Brain microvascular endothelial cell (primary cell): ENCODE data around the gene ZNF280A.

Source experiments
- DNase-seq: peaks from one replicate; pipeline ENCODE4 v3.0.0-alpha.2; 2020
- H3K27ac ChIP-seq: fragments of 250-450 bp; sonication (Bioruptor Pico); 2 replicates; pipeline ENCODE4 v1.5.1; 2020; ENCODE audit warnings: mild to moderate bottlenecking, moderate library complexity
- H3K27me3 ChIP-seq: fragments of 250-450 bp; sonication (Bioruptor Pico); replicated peaks from 2 replicates; pipeline ENCODE4 v1.5.1; 2020; ENCODE audit warnings: mild to moderate bottlenecking
- H3K36me3 ChIP-seq: fragments of 250-450 bp; sonication (Bioruptor Pico); replicated peaks from 2 replicates; pipeline ENCODE4 v1.5.1; 2020; ENCODE audit warnings: mild to moderate bottlenecking
- H3K4me3 ChIP-seq: 2 replicates; pipeline ENCODE4 v1.5.1; 2011; ENCODE audit warnings: low read depth, mild to moderate bottlenecking, control low read depth, low read length, moderate library complexity
- CTCF ChIP-seq: IDR thresholded peaks from 2 replicates; pipeline ENCODE4 v1.5.1; 2011; ENCODE audit warnings: low read depth, mild to moderate bottlenecking, moderate library complexity, low read length, control low read depth, inconsistent platforms; ENCODE audit errors: missing control alignments
- in situ Hi-C: cut with HindIII; loops from 2 replicates; pipeline ENCODE4 v1.10.0; 2017; ENCODE audit warnings: low sequenced_read_pairs, low pct_ligation_motif_present

Gene ZNF280A

GRCh38 chr22:22553141-22553540, 33.1 kb upstream of the ZNF280A start:
- TF ChIP-seq CTCF, result no peak

GRCh38 chr22:22552630-22553029, 32.6 kb upstream of the ZNF280A start:
- Histone ChIP-seq H3K27me3 (peaks cover 39% of the 10 kb centered on the region), H3K27ac (no peak overlapping the region), H3K4me3 (no peak overlapping the region), H3K36me3 (no peaks in the 10 kb centered on the region)
- in situ Hi-C loops, result no loop called here
- DNase-seq, result no peak
- TF ChIP-seq CTCF, result no peak

More at GRCh38 chr22:22553141-22553540, 33.1 kb upstream of the ZNF280A start:
- Histone ChIP-seq H3K27ac (no peak overlapping the region), H3K36me3 (no peaks in the 10 kb centered on the region), H3K4me3 (no peak overlapping the region), H3K27me3 (peaks cover 36% of the 10 kb centered on the region)
- DNase-seq, result no peak
- in situ Hi-C loops, result no loop called here

GRCh38 chr22:22550789-22551434, 30.8 kb upstream of the ZNF280A start:
- Histone ChIP-seq H3K27ac (no peak overlapping the region), H3K36me3 (no peaks in the 10 kb centered on the region), H3K4me3 (no peak overlapping the region), H3K27me3 (peaks cover 33% of the 10 kb centered on the region)
- DNase-seq, result no peak
- no peak for TF ChIP-seq CTCF
- in situ Hi-C loops, result no loop called here

GRCh38 chr22:22548910-22549309, 28.8 kb upstream of the ZNF280A start:
- in situ Hi-C loops, result no loop called here
- Histone ChIP-seq H3K27me3 (peaks cover 25% of the 10 kb centered on the region), H3K27ac (no peak overlapping the region), H3K4me3 (no peak overlapping the region), H3K36me3 (no peaks in the 10 kb centered on the region)
- TF ChIP-seq CTCF, result no peak
- DNase-seq, result no peak

GRCh38 chr22:22548317-22548716, 28.2 kb upstream of the ZNF280A start:
- no peak for DNase-seq
- peaks cover 21% of the 10 kb centered on the region for H3K27me3 ChIP-seq
- H3K27ac ChIP-seq, result no peak overlapping the region
- H3K4me3 ChIP-seq, result no peak overlapping the region
- TF ChIP-seq CTCF, result no peak
- H3K36me3 ChIP-seq, result no peaks in the 10 kb centered on the region
- in situ Hi-C loops, result no loop called here
